Esophagus squamous epithelium (tissue), 5 donors: ENCODE results near the gene IMMP2L. TPM values are rescaled to one million over a fixed set of nuclear protein-coding genes. Genes with fewer than 3 reads are reported as not detected.
"Not testable (repeated sequence)": the region's sequence is repeated elsewhere in the genome, so short reads cannot be mapped to it uniquely, and the experiment has no call there.

ENCODE experiments used
- DNase-seq: peaks from one replicate; lab custom pipeline; 2025; lab: John Stamatoyannopoulos, UW
- H3K27ac ChIP-seq, 4 donors: fragments of 200-600 bp; sonication (generic); one replicate each; pipeline ENCODE4 v1.5.1; 2016 to 2019; ENCODE audit warnings: mild to moderate bottlenecking in 1 of 4
- H3K27me3 ChIP-seq, 4 donors: fragments of 200-600 bp; sonication (generic); 1 replicate in 3 of 4; 2 replicates in 1 of 4; pipeline versions ENCODE4 v1.5.1 to v1.6.0; 2017 to 2021; ENCODE audit warnings: antibody characterized with exemption in 1 of 4
- H3K36me3 ChIP-seq, 3 donors: fragments of 200-600 bp; sonication (generic); one replicate each; pipeline ENCODE4 v1.5.1; 2016 to 2019
- H3K4me1 ChIP-seq, 3 donors: fragments of 200-600 bp; sonication (generic); one replicate each; pipeline ENCODE4 v1.5.1; 2017 to 2019
- H3K4me3 ChIP-seq, 4 donors: fragments of 200-600 bp; sonication (generic); 1 replicate in 3 of 4; 2 replicates in 1 of 4; pipeline ENCODE4 v1.5.1; 2016 to 2019; ENCODE audit warnings: mild to moderate bottlenecking in 2 of 4, moderate library complexity in 1 of 4
- H3K9me3 ChIP-seq, 3 donors: fragments of 200-600 bp; sonication (generic); one replicate each; pipeline ENCODE4 v1.5.1; 2016 to 2019
- POLR2A ChIP-seq, 4 donors: fragments of 450-650 bp; IDR thresholded peaks; one replicate each; pipeline ENCODE4 v1.6.1; 2017; ENCODE audit warnings: antibody characterized with exemption in 4 of 4, mild to moderate bottlenecking in 4 of 4, moderate library complexity in 3 of 4
- WGBS, 2 donors: methylation state at CpG; one replicate each; pipeline ENCODE4 v1.1.5; 2018; 5-methylcytosine and 5-hydroxymethylcytosine counted together
- intact Hi-C: fragments of 100-400 bp; cut with DNase I; formaldehyde crosslinking; loops from one replicate; pipeline ENCODE4 v1.15.0; 2022
- total RNA-seq, 4 donors: library from RNA; depleted of rRNA; stranded (reverse); fragments of >200 nt; gene quantifications; one replicate each; pipeline ENCODE4 v1.1.0, GENCODE V29; 2016
- TF ChIP-seq, protein P1 (sequence below), 6 experiments: fragments of 450-650 bp in 4 of 6; fragments of 200-600 bp in 2 of 6; sonication (generic) in 2 of 6; IDR thresholded peaks; one replicate each; pipeline ENCODE4 v1.5.1; 2016 to 2019; ENCODE audit warnings: antibody characterized with exemption in 6 of 6, mild to moderate bottlenecking in 4 of 6, moderate library complexity in 4 of 6
- donor health status: DM: yes; HTN: yes; CAD: no.

Gene IMMP2L
- total RNA-seq, 4 donors from 2014 or later: 1.6 to 21.7 (median 5.4) TPM

DNA sequence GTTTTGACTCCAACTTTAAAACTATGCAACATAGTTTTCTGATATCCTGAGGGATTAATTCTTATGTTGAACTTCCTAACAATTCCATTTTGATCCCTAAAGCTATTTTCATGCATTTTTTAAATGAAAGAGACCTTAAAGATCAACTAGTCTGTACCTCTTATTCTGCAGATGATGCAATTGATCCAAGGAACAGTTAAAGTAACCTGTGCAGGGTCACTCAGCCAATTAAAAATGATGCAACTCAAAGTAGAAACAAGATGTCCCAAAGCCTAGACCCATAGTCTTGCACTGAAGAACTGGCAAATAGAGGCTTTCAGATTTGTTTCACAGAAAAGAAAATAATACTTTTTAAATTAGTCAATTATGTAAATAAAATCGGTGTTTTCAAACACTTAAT lies 86.3 kb downstream of the IMMP2L start:
- TF ChIP-seq, protein P1, sequence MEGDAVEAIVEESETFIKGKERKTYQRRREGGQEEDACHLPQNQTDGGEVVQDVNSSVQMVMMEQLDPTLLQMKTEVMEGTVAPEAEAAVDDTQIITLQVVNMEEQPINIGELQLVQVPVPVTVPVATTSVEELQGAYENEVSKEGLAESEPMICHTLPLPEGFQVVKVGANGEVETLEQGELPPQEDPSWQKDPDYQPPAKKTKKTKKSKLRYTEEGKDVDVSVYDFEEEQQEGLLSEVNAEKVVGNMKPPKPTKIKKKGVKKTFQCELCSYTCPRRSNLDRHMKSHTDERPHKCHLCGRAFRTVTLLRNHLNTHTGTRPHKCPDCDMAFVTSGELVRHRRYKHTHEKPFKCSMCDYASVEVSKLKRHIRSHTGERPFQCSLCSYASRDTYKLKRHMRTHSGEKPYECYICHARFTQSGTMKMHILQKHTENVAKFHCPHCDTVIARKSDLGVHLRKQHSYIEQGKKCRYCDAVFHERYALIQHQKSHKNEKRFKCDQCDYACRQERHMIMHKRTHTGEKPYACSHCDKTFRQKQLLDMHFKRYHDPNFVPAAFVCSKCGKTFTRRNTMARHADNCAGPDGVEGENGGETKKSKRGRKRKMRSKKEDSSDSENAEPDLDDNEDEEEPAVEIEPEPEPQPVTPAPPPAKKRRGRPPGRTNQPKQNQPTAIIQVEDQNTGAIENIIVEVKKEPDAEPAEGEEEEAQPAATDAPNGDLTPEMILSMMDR (IDR thresholded peaks at IDR 0.05): no peak
- no peak for TF ChIP-seq POLR2A (IDR thresholded peaks at IDR 0.05)
- Histone ChIP-seq H3K36me3 (no peaks in the 10 kb centered on the region), H3K9me3 (peaks cover 0 to 4% (median 2%) of the 10 kb centered on the region in 3 donors), H3K4me1 (no peaks in the 10 kb centered on the region), H3K4me3 (no peak overlapping the region), H3K27ac (no peak overlapping the region), H3K27me3 (no peaks in the 10 kb centered on the region)
- DNase-seq: no peak
- WGBS, 2 donors: 76 to 83% methylated on average over 1 of the region's 1 CpG
- intact Hi-C loops: no loop called here

DNA sequence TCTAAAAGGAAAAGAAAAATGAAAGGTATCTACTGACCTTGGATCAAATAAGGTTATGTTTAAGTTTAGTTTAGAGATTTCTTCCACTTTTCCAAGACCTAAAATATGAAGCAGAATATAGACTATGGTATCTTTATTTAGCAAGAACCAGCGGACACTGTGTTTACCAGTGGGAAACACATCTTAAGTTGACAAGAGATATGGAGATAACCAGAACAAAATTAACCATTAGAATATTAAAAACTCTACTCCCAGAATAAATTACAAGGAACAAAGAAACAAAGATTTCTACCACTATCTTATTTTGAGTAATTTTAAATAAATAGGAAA lies 86.9 kb downstream of the IMMP2L start:
- DNase-seq: no peak
- peaks cover 0 to 7% (median 5%) of the 10 kb centered on the region in 3 donors for H3K9me3 ChIP-seq
- no peak overlapping the region for H3K27ac ChIP-seq
- no peaks in the 10 kb centered on the region for H3K36me3 ChIP-seq
- H3K27me3 ChIP-seq: no peaks in the 10 kb centered on the region
- H3K4me1 ChIP-seq: no peaks in the 10 kb centered on the region
- no peak for TF ChIP-seq POLR2A (IDR thresholded peaks at IDR 0.05)
- TF ChIP-seq, protein P1 (IDR thresholded peaks at IDR 0.05): no peak
- intact Hi-C loops: no loop called here
- 86 to 100% methylated on average over 1 of the region's 1 CpG for WGBS, 2 donors
- H3K4me3 ChIP-seq: no peak overlapping the region

DNA sequence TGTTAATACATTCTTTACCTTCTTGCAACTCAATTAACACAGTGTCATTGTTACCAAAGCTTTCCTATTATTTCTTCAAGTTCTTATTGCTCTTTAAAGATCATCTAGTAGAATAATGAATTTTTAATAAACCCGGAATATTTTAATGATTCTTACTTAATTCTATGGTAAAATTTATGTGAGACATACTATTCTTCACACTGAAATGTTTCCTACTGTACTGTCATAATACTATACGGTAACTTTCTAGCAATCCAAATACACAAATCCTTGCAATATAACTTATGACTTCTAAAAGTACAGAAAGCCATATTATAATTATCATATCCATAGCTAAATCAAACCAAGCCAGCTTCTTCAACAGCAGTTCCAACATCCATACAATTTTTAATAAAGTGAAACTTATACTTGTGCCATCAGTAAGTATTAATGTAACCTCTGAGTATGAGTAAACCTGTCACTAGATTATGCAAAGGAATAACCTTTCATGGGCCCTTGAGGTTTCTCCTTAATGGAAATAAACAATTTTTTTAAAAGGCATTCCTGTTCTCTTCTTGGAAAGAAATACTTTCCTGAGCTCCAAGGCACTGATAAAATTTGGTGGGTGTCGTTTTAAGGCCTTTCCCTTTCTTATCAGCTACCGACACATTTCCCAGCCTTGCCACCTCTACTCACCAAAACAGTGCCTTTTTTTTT lies 87.4 kb downstream of the IMMP2L start:
- no peaks in the 10 kb centered on the region for H3K4me1 ChIP-seq
- 75 to 78% methylated on average over 4 of the region's 4 CpGs for WGBS, 2 donors
- intact Hi-C loops: no loop called here

DNA sequence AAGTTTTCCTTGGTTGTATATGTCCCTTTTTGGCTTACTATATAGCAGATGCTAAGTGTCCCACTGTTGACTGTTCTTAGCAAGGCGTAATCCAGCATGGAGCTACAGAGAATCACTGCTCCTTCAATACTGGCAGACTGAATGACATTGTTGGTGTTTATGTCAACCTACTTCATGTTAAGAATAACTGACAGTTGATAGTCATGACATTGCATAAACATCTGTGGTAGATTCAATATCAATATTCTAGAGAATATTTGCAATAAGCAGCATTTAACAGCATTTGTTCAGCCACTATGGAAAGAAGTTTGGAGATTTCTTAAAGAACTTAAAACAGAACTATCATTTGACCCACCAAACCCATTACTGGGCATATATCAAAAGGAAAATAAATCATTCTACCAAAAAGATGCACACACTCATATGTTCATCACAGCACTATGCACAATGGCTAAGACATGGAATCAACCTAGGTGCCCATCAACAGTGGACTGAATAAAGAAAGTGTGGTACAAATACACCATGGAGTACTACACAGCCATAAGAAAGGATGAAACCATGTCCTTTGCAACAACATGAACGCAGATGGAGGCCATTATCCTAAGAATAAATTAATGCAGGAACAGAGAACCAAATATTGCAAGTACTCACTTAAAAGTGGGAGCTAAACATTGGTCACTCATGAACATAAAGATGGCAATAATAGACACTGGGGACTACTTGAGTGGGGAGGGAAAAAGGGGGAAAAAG lies 88.7 kb downstream of the IMMP2L start:
- no peaks in the 10 kb centered on the region for H3K36me3 ChIP-seq
- intact Hi-C loops: no loop called here
- no peaks in the 10 kb centered on the region for H3K27me3 ChIP-seq
- no peak for TF ChIP-seq POLR2A (IDR thresholded peaks at IDR 0.05)
- TF ChIP-seq, protein P1 (IDR thresholded peaks at IDR 0.05): no peak
- WGBS, 2 donors: 86 to 95% methylated on average over 2 of the region's 2 CpGs
- H3K4me1 ChIP-seq: no peaks in the 10 kb centered on the region
- H3K4me3 ChIP-seq: no peak overlapping the region
- H3K27ac ChIP-seq: no peak overlapping the region
- DNase-seq: no peak
- H3K9me3 ChIP-seq: peaks cover 0 to 7% (median 5%) of the 10 kb centered on the region in 3 donors

More for the DNA sequence above, 87.4 kb downstream of the IMMP2L start:
- TF ChIP-seq POLR2A (IDR thresholded peaks at IDR 0.05): no peak
- TF ChIP-seq, protein P1 (IDR thresholded peaks at IDR 0.05): no peak
- DNase-seq: no peak
- Histone ChIP-seq H3K27me3 (no peaks in the 10 kb centered on the region), H3K9me3 (peaks cover 0 to 7% (median 5%) of the 10 kb centered on the region in 3 donors), H3K36me3 (no peaks in the 10 kb centered on the region), H3K27ac (no peak overlapping the region), H3K4me3 (no peak overlapping the region)

DNA sequence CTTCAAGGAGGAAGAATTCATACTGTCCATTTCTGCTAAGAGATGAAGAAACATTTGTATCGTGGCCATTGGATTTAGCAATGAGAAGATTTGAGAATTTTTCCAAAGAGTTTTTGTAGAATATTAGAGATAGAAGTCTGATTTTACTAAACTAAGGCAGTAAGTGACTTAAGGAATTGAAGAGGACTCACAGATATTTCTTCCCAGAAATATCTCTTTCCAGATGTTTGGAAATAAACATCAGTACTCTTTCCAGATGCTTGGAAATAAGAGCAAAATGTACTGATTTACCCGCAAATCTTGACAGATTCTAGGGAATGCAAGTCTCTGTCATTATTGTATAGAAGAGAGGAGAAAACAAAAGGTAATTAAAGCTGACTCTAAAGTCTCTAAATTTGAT lies 91.3 kb downstream of the IMMP2L start:
- Histone ChIP-seq H3K4me1 (no peaks in the 10 kb centered on the region), H3K27ac (no peak overlapping the region), H3K27me3 (no peaks in the 10 kb centered on the region), H3K4me3 (no peak overlapping the region), H3K9me3 (peaks cover 0 to 7% (median 5%) of the 10 kb centered on the region in 3 donors), H3K36me3 (no peaks in the 10 kb centered on the region)
- TF ChIP-seq POLR2A (IDR thresholded peaks at IDR 0.05): no peak
- TF ChIP-seq, protein P1 (IDR thresholded peaks at IDR 0.05): no peak
- no peak for DNase-seq
- intact Hi-C loops: no loop called here
- WGBS, 2 donors: 84 to 88% methylated on average over 2 of the region's 2 CpGs

DNA sequence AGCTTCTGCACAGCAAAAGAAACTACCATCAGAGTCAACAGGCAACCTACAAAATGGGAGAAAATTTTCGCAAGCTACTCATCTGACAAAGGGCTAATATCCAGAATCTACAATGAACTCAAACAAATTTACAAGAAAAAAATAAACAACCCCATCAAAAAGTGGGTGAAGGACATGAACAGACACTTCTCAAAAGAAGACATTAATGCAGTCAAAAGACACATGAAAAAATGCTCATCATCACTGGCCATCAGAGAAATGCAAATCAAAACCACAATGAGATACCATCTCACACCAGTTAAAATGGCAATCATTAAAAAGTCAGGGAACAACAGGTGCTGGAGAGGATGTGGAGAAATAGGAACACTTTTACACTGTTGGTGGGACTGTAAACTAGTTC lies 92.4 kb downstream of the IMMP2L start:
- H3K4me3 ChIP-seq, H3K27me3 ChIP-seq, intact Hi-C loops, H3K9me3 ChIP-seq, H3K27ac ChIP-seq, H3K4me1 ChIP-seq, DNase-seq, H3K36me3 ChIP-seq: not testable (repeated sequence)
- WGBS, 2 donors: 100% methylated on average over 1 of the region's 1 CpG; no CpG with 5 or more reads in 1 of the 2 donors

DNA sequence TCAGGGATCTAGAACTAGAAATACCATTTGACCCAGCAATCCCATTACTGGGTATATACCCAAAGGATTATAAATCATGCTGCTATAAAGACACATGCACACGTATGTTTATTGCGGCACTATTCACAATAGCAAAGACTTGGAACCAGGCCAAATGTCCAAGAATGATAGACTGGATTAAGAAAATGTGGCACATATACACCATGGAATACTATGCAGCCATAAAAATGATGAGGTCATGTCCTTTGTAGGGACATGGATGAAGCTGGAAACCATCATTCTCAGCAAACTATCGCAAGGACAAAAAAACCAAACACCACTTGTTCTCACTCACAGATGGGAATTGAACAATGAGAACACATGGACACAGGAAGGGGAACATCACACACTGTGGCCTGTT lies 96.5 kb downstream of the IMMP2L start:
- H3K27ac ChIP-seq, H3K27me3 ChIP-seq, intact Hi-C loops, DNase-seq, H3K4me3 ChIP-seq, H3K4me1 ChIP-seq, H3K9me3 ChIP-seq, H3K36me3 ChIP-seq: not testable (repeated sequence)
- 93 to 96% methylated on average over 3 of the region's 3 CpGs for WGBS, 2 donors
